ENCODE data around the gene TFIP11. TPM values are rescaled to one million over a fixed set of nuclear protein-coding genes. Genes with fewer than 3 reads are reported as not detected.

TFIP11 gene
- total RNA-seq, 1 donor from 2014 or later = 26.9 TPM

- DNase-seq (ENCODE audit: low read depth) = no peak
Measured at GRCh38 chr22:26450453-26451185, 61.7 kb downstream of the TFIP11 start.

- DNase-seq (ENCODE audit: low read depth) = no peak
Measured at GRCh38 chr22:26448941-26449340, 63.3 kb downstream of the TFIP11 start.

GRCh38 chr22:26448334-26448733, 63.9 kb downstream of the TFIP11 start:
- no peak for DNase-seq (ENCODE audit: low read depth)

GRCh38 chr22:26447584-26448329, 64.5 kb downstream of the TFIP11 start:
- DNase-seq (ENCODE audit: low read depth) = no peak

- DNase-seq (ENCODE audit: low read depth) = no peak
Measured at GRCh38 chr22:26446808-26447515, 65.3 kb downstream of the TFIP11 start.

GRCh38 chr22:26445577-26446275, 66.5 kb downstream of the TFIP11 start:
- DNase-seq (ENCODE audit: low read depth) = peak; percentile 32

- DNase-seq (ENCODE audit: low read depth) = no peak
Measured at GRCh38 chr22:26444777-26445176, 67.5 kb downstream of the TFIP11 start.

- DNase-seq (ENCODE audit: low read depth) = no peak
Measured at GRCh38 chr22:26443901-26444690, 68.2 kb downstream of the TFIP11 start.

GRCh38 chr22:26442086-26442756, 70.1 kb downstream of the TFIP11 start:
- DNase-seq (ENCODE audit: low read depth) = no peak

MicroRNA genes within 50 kb of the gene (microRNA counts, 767-probe panel; counts per million panel counts)
- microRNA hsa-miR-548j = not detected

Small RNAs within 50 kb of the gene (microRNA-seq; reads per million reads assigned to microRNA genes)
- 2.3 reads per million, percentile 8 among the genes with 10 or more reads in this experiment for gene MIR548J

Other genes with a start within 250 kb of the TFIP11 start
- gene ASPHD2, start 83.2 kb downstream of the TFIP11 start, total RNA-seq = 0.21 and 0.83 TPM in 2 replicates
- gene HPS4, start 28.7 kb downstream of the TFIP11 start, total RNA-seq = 21.7 and 28.9 TPM in 2 replicates
- 7.3 and 23.8 TPM in 2 replicates for gene SRRD, start 28.6 kb downstream of the TFIP11 start, total RNA-seq
- 36.6 and 39.2 TPM in 2 replicates for gene TPST2, start 77.7 kb upstream of the TFIP11 start, total RNA-seq
- not detected in 2 replicates for gene CRYBB1, start 105.6 kb upstream of the TFIP11 start, total RNA-seq
- gene CRYBA4, start 109.5 kb upstream of the TFIP11 start, total RNA-seq = not detected in 2 replicates
- gene MIAT, start 145.1 kb upstream of the TFIP11 start, total RNA-seq = 0.70 and 2.5 TPM in 2 replicates

Data from myocyte (in vitro differentiated cells).